ENCODE results near the gene TMEM176B.

- TF ChIP-seq CTCF (IDR thresholded peaks at IDR 0.05; ENCODE audit: borderline replicate concordance, extremely low read depth, low read length, poor library complexity, severe bottlenecking), result no peak
- TF ChIP-seq EZH2 (IDR thresholded peaks at IDR 0.05; ENCODE audit: borderline replicate concordance, low read depth, low read length, severe bottlenecking), result no peak
Measured at GRCh38 chr7:150848561-150849115, 48.5 kb upstream of the TMEM176B start.
